ENCODE measurements around the gene WSCD1. TPM values are rescaled to one million over a fixed set of nuclear protein-coding genes. Genes with fewer than 3 reads are reported as not detected.

Gene WSCD1
- total RNA-seq, 1 experiment from 2014 or later, result not detected

DNA sequence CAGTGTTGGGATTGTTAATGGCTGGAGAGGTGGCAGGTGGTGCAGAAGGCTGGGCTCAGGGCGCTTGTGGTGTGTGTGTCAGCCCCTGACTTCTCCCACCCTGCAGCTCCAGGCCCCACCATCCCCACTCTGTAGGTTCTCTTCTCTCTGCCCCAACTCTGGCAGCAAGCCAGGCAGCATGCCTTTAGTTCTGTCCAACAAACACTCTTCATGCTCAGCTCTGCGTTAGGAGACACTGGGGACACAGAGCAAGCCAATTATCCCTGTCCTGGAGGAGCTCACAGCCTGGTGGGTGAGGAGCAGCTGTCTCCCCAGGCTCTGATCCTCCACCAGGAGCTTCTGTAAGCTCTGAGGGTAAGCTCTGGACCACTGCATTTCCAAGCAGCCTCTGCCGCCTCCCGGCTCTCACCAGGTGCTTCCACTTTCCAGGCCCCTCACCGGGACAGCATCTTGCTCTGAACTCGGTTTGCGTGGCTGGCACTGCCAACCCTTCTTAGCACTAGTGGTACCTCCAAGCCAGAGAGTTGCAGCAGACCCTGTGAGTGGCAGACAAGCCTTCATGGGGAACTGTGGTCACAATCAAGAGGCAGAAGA, 34.3 kb upstream of the WSCD1 start:
- no peak for DNase-seq
- Histone ChIP-seq H3K36me3 (ENCODE audit: insufficient read depth, low read length) (no peaks in the 10 kb centered on the region), H3K9me2 (replicated peaks; ENCODE audit: insufficient read depth, low read length) (no peaks in the 10 kb centered on the region), H3K79me2 (ENCODE audit: low read length) (no peaks in the 10 kb centered on the region), H3K4me2 (ENCODE audit: low read depth, low read length, poor library complexity, severe bottlenecking) (no peak overlapping the region), H2AFZ (ENCODE audit: low read length) (no peak overlapping the region), H3K4me3 (ENCODE audit: low read length) (no peak overlapping the region), H3K9me3 (ENCODE audit: low read length) (no peaks in the 10 kb centered on the region), H3K27ac (ENCODE audit: low read length) (no peak overlapping the region), H4K20me1 (ENCODE audit: insufficient read depth, low read depth, low read length) (no peaks in the 10 kb centered on the region), H3K4me1 (ENCODE audit: low read length) (peaks cover 6% of the 10 kb centered on the region), H3K27me3 (ENCODE audit: low read length) (no peaks in the 10 kb centered on the region), H3K9ac (ENCODE audit: low read length) (no peak overlapping the region)

DNA sequence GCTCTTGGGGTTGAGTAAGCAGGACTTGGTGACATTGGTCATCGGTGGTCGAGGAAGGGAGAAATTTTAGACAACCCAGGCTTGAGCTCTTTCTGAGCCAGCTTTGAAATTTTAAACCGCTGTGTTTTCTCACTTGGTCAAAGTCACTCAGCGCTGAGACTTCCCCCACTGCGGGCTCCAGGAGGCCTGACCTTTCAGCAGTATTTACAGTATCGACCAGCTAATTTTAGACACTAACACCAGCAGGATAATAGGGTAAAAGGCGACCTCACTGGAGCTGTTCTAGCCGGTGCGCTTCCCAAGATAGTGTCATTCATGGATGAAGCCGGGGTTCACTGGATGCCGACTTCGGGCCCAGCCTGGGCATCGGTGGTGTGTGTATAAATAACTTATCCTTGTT, 29.7 kb upstream of the WSCD1 start:
- Histone ChIP-seq H3K4me2 (ENCODE audit: low read depth, low read length, poor library complexity, severe bottlenecking) (no peak overlapping the region), H3K79me2 (ENCODE audit: low read length) (no peaks in the 10 kb centered on the region), H3K9me2 (replicated peaks; ENCODE audit: insufficient read depth, low read length) (no peaks in the 10 kb centered on the region), H2AFZ (ENCODE audit: low read length) (no peak overlapping the region), H3K36me3 (ENCODE audit: insufficient read depth, low read length) (no peaks in the 10 kb centered on the region), H3K27me3 (ENCODE audit: low read length) (no peaks in the 10 kb centered on the region), H3K9ac (ENCODE audit: low read length) (no peak overlapping the region), H4K20me1 (ENCODE audit: insufficient read depth, low read depth, low read length) (no peaks in the 10 kb centered on the region), H3K9me3 (ENCODE audit: low read length) (no peaks in the 10 kb centered on the region), H3K4me1 (ENCODE audit: low read length) (peaks cover 6% of the 10 kb centered on the region), H3K27ac (ENCODE audit: low read length) (no peak overlapping the region), H3K4me3 (ENCODE audit: low read length) (no peak overlapping the region)
- no peak for DNase-seq

DNA sequence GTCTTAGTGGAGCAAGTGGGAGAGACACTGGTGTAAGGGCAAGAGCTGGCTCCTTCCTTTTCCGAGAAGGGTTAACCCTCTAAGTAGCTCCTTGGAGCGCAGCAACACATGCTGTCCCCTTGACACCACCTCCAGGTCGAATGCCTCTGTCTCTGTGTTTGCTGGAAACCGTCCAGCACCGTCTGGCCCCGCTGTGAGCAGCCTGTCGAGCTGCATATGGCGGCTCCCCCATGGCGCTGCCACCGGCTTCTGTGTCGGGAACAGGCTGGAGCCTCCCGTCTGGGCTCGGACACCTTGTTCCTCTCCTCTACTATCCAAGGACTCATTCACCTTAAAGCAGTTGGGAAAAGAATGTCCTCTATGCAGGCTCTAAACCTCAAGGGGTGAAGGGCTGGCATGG, 28.9 kb upstream of the WSCD1 start:
- no peaks in the 10 kb centered on the region for H3K9me2 ChIP-seq (replicated peaks; ENCODE audit: insufficient read depth, low read length)
- H2AFZ ChIP-seq (ENCODE audit: low read length), result no peak overlapping the region
- H3K9ac ChIP-seq (ENCODE audit: low read length), result no peak overlapping the region
- H3K9me3 ChIP-seq (ENCODE audit: low read length), result no peaks in the 10 kb centered on the region
- peaks cover 8% of the 10 kb centered on the region for H3K4me1 ChIP-seq (ENCODE audit: low read length)
- H3K27ac ChIP-seq (ENCODE audit: low read length), result no peak overlapping the region
- no peak overlapping the region for H3K4me3 ChIP-seq (ENCODE audit: low read length)
- no peak overlapping the region for H3K4me2 ChIP-seq (ENCODE audit: low read depth, low read length, poor library complexity, severe bottlenecking)
- no peak for DNase-seq
- H3K36me3 ChIP-seq (ENCODE audit: insufficient read depth, low read length), result no peaks in the 10 kb centered on the region
- H3K27me3 ChIP-seq (ENCODE audit: low read length), result no peaks in the 10 kb centered on the region
- no peaks in the 10 kb centered on the region for H3K79me2 ChIP-seq (ENCODE audit: low read length)
- no peaks in the 10 kb centered on the region; the same call in 1 of the 2 replicates for H4K20me1 ChIP-seq (ENCODE audit: insufficient read depth, low read depth, low read length)

DNA sequence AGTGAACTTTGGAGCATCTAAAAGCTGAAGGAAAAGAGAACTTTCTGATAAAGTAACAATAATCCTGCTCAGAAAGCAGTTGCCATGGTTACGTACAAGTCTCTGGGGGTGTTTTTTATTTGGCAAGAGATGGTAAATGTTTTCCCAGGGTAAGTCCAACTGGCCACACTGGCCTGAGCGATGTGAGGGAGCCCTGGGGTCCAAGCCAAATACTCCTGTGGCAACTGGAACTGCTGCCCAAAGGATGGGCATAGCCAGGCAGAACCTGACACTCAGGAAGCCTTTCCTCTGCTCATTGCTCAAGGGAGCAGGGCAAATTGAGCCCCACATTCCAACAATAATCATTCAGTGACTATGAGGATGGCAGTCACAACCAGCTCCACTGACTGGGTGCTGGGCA, 26.8 kb upstream of the WSCD1 start:
- Histone ChIP-seq H3K36me3 (ENCODE audit: insufficient read depth, low read length) (no peaks in the 10 kb centered on the region), H3K9me2 (replicated peaks; ENCODE audit: insufficient read depth, low read length) (no peaks in the 10 kb centered on the region), H3K79me2 (ENCODE audit: low read length) (no peaks in the 10 kb centered on the region), H3K27me3 (ENCODE audit: low read length) (no peaks in the 10 kb centered on the region), H3K4me3 (ENCODE audit: low read length) (no peak overlapping the region), H3K27ac (ENCODE audit: low read length) (no peak overlapping the region), H4K20me1 (ENCODE audit: insufficient read depth, low read depth, low read length) (no peaks in the 10 kb centered on the region; the same call in 1 of the 2 replicates), H3K9ac (ENCODE audit: low read length) (no peak overlapping the region), H3K9me3 (ENCODE audit: low read length) (no peaks in the 10 kb centered on the region), H3K4me1 (ENCODE audit: low read length) (peaks cover 18% of the 10 kb centered on the region), H2AFZ (ENCODE audit: low read length) (no peak overlapping the region), H3K4me2 (ENCODE audit: low read depth, low read length, poor library complexity, severe bottlenecking) (no peak overlapping the region)
- no peak for DNase-seq

DNA sequence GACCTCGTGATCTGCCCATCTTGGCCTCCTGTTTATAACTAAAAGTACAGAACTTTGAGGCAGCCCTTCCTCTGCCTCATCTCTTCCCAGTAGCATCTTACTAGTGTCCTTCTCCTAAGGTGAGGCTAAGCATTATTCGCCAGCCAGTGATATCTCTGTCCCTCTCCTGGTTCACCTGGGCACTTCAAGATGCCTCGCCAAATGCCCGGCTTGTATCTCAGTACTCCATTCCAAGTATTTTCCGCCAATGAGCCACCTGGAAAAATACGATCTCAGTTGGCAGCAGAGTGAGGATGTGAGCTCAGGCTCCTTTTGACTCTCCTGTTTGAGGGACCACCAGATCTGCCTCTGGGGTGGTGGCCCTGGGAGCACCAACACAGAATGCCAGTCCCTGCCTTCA, 25.9 kb upstream of the WSCD1 start:
- Histone ChIP-seq H2AFZ (ENCODE audit: low read length) (no peak overlapping the region), H3K4me2 (ENCODE audit: low read depth, low read length, poor library complexity, severe bottlenecking) (no peak overlapping the region), H3K9me2 (replicated peaks; ENCODE audit: insufficient read depth, low read length) (no peaks in the 10 kb centered on the region), H3K9ac (ENCODE audit: low read length) (no peak overlapping the region), H3K9me3 (ENCODE audit: low read length) (no peaks in the 10 kb centered on the region), H3K79me2 (ENCODE audit: low read length) (no peaks in the 10 kb centered on the region), H3K4me3 (ENCODE audit: low read length) (no peak overlapping the region), H3K4me1 (ENCODE audit: low read length) (peaks cover 15% of the 10 kb centered on the region), H3K27ac (ENCODE audit: low read length) (no peak overlapping the region), H3K27me3 (ENCODE audit: low read length) (no peaks in the 10 kb centered on the region), H3K36me3 (ENCODE audit: insufficient read depth, low read length) (no peaks in the 10 kb centered on the region), H4K20me1 (ENCODE audit: insufficient read depth, low read depth, low read length) (no peaks in the 10 kb centered on the region; the same call in 1 of the 2 replicates)
- DNase-seq, result no peak

DNA sequence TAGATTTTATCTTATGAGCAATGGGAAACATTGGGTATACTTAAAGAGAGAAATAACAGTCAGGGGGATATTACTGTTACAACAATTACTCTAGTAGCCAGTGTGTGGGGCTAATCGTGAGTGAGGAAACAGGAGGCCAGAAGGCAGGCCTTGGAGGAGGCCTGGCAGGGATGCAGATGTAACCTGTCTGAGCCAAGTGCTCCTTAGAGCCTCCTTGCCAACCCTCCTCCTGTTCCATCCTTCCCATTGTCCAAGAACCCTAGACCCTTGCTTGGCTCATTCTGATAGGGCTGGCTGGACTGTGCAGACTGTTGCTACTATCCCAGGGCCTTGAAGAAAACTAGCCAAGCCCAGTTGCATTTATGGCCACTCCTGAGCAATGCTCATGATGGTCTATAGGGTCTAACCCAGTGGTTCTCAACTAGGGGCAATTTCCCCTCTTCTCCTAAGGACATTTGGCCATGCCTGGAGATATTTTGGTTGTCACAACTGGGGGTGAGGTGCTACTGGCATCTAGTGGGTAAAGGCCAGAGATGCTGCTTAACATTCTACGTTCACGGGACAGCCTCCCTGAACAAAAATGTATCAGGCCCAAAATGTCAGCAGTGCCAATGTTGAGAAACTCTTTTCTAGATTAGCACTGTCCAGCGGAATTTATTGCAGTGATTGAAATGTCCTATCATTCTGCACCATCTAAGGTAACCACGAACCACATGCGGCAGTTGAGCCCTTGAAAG, 24.4 kb upstream of the WSCD1 start:
- H3K9ac ChIP-seq (ENCODE audit: low read length), result no peak overlapping the region
- H3K4me1 ChIP-seq (ENCODE audit: low read length), result peaks cover 14% of the 10 kb centered on the region
- no peak overlapping the region for H2AFZ ChIP-seq (ENCODE audit: low read length)
- no peak overlapping the region for H3K27ac ChIP-seq (ENCODE audit: low read length)
- H3K79me2 ChIP-seq (ENCODE audit: low read length), result no peaks in the 10 kb centered on the region
- peak; percentile 46 for DNase-seq
- H3K4me3 ChIP-seq (ENCODE audit: low read length), result no peak overlapping the region
- H3K36me3 ChIP-seq (ENCODE audit: insufficient read depth, low read length), result no peaks in the 10 kb centered on the region
- H3K4me2 ChIP-seq (ENCODE audit: low read depth, low read length, poor library complexity, severe bottlenecking), result no peak overlapping the region
- H3K9me2 ChIP-seq (replicated peaks; ENCODE audit: insufficient read depth, low read length), result no peaks in the 10 kb centered on the region
- H4K20me1 ChIP-seq (ENCODE audit: insufficient read depth, low read depth, low read length), result no peaks in the 10 kb centered on the region; the same call in 1 of the 2 replicates
- H3K9me3 ChIP-seq (ENCODE audit: low read length), result no peaks in the 10 kb centered on the region
- no peaks in the 10 kb centered on the region for H3K27me3 ChIP-seq (ENCODE audit: low read length)

DNA sequence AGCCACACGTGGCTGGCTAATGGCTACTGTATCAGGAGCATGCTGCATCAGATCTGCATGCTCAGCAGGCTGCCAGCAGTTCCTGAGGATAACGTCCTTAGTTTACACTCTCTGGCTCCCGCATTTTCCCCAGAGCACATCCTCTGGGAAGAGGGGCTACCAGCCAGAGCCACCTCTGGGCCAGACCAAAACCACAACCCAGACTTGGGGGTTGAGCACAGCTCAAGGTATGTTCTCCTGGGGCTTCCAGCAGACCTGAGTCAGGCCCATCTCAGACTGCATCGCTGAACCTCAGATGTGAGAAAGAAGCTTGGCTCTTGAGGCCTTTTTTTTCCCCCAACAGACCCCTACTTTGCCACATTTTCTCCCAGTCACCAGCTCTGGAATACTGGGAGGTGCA, 23.7 kb upstream of the WSCD1 start:
- Histone ChIP-seq H3K36me3 (ENCODE audit: insufficient read depth, low read length) (no peaks in the 10 kb centered on the region), H3K4me3 (ENCODE audit: low read length) (no peak overlapping the region), H3K4me2 (ENCODE audit: low read depth, low read length, poor library complexity, severe bottlenecking) (peak overlapping the region; percentile 45), H3K27me3 (ENCODE audit: low read length) (no peaks in the 10 kb centered on the region), H3K4me1 (ENCODE audit: low read length) (peaks cover 14% of the 10 kb centered on the region), H3K9me2 (replicated peaks; ENCODE audit: insufficient read depth, low read length) (no peaks in the 10 kb centered on the region), H4K20me1 (ENCODE audit: insufficient read depth, low read depth, low read length) (no peaks in the 10 kb centered on the region; the same call in 1 of the 2 replicates), H3K27ac (ENCODE audit: low read length) (no peak overlapping the region), H3K9ac (ENCODE audit: low read length) (no peak overlapping the region), H3K79me2 (ENCODE audit: low read length) (no peaks in the 10 kb centered on the region), H2AFZ (ENCODE audit: low read length) (no peak overlapping the region), H3K9me3 (ENCODE audit: low read length) (no peaks in the 10 kb centered on the region)
- no peak for DNase-seq

DNA sequence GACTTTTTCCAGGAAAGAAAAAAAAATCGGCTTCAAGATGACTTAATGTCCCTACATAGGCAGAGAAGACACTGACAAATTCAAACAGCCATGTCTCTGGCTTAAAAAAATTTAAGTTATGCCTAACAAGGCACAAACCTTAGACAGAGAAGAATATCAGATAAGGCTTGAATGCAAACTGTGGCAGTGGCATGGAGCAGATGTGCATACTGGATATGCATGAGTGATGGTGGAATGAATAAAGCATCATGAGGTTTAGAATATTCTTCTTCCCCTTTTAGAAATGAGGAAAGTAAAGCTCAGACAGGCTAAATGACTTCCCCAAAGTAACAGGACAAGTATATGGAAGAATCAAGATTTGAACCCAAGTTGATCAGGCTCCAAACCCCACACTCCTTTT, 23.2 kb upstream of the WSCD1 start:
- Histone ChIP-seq H4K20me1 (ENCODE audit: insufficient read depth, low read depth, low read length) (no peaks in the 10 kb centered on the region; the same call in 1 of the 2 replicates), H3K4me1 (ENCODE audit: low read length) (peaks cover 14% of the 10 kb centered on the region), H2AFZ (ENCODE audit: low read length) (no peak overlapping the region), H3K79me2 (ENCODE audit: low read length) (no peaks in the 10 kb centered on the region), H3K27me3 (ENCODE audit: low read length) (no peaks in the 10 kb centered on the region), H3K9me3 (ENCODE audit: low read length) (no peaks in the 10 kb centered on the region), H3K4me3 (ENCODE audit: low read length) (no peak overlapping the region), H3K9me2 (replicated peaks; ENCODE audit: insufficient read depth, low read length) (no peaks in the 10 kb centered on the region), H3K9ac (ENCODE audit: low read length) (no peak overlapping the region), H3K36me3 (ENCODE audit: insufficient read depth, low read length) (no peaks in the 10 kb centered on the region), H3K4me2 (ENCODE audit: low read depth, low read length, poor library complexity, severe bottlenecking) (peak overlapping the region; percentile 45), H3K27ac (ENCODE audit: low read length) (no peak overlapping the region)
- DNase-seq, result peak; percentile 69
